GM18499 (cell line): ENCODE results near the gene FCRL3.
"Not testable (repeated sequence)": the region's sequence is repeated elsewhere in the genome, so short reads cannot be mapped to it uniquely, and the experiment has no call there.

Experiments used
- ATAC-seq: cut with Tn5 transposase; IDR thresholded peaks from one replicate; pipeline ENCODE4 v1.9.1; 2021; ENCODE audit warnings: moderate number of reproducible peaks; ENCODE audit not compliant: insufficient read depth, unreplicated experiment

The FCRL3 gene, protein sequence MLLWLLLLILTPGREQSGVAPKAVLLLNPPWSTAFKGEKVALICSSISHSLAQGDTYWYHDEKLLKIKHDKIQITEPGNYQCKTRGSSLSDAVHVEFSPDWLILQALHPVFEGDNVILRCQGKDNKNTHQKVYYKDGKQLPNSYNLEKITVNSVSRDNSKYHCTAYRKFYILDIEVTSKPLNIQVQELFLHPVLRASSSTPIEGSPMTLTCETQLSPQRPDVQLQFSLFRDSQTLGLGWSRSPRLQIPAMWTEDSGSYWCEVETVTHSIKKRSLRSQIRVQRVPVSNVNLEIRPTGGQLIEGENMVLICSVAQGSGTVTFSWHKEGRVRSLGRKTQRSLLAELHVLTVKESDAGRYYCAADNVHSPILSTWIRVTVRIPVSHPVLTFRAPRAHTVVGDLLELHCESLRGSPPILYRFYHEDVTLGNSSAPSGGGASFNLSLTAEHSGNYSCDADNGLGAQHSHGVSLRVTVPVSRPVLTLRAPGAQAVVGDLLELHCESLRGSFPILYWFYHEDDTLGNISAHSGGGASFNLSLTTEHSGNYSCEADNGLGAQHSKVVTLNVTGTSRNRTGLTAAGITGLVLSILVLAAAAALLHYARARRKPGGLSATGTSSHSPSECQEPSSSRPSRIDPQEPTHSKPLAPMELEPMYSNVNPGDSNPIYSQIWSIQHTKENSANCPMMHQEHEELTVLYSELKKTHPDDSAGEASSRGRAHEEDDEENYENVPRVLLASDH

DNA sequence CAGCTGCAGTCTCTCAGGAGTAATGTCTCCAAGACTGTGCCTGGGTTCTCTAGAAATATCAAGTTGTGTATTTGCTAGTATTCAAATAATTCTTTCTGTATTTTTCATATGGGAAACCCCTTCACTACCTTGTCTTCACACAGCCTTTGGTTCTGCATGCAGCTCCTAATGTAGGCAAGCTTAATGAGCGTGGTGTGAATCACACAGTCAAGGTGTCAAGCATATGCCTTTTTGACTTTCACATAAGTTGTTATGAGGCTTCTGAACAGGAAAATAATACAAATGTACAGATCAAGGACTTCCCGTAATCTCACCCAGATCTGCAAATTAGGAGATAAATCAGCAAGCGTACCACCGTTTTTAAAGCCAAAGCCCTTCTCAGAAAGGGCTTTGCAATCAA, at the start of gene FCRL3:
FCRL3 (minus strand) TSS at position 38 of the 400 bp plus-strand sequence. CDS start 280 bp downstream, outside the sequence.
- no peak for ATAC-seq

DNA sequence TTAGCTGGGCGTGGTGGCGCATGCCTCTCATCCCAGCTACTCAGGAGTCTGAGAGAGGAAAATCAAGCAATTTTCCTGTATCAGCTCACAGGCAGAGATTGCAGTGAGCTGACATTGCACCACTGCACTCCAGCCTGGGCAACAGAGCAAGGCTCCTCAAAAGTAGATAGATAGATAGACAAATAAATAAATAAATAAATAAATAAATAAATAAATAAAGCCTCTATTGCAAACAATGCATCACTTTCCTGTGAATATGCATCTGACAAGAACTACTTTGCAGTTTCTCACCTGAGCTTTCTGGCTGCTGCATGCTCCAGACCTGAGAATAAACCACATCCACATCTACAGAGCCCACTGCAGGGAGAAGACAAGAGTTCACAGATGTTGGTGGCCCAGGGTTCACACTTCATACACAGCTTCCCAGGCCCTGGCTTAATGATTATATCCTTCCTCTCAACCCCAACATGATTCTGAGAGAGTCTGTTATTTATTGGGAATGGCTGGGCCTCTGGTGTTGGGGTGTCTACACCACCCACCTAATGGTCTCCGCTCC, 47.8 kb upstream of the FCRL3 start:
- no peak for ATAC-seq

DNA sequence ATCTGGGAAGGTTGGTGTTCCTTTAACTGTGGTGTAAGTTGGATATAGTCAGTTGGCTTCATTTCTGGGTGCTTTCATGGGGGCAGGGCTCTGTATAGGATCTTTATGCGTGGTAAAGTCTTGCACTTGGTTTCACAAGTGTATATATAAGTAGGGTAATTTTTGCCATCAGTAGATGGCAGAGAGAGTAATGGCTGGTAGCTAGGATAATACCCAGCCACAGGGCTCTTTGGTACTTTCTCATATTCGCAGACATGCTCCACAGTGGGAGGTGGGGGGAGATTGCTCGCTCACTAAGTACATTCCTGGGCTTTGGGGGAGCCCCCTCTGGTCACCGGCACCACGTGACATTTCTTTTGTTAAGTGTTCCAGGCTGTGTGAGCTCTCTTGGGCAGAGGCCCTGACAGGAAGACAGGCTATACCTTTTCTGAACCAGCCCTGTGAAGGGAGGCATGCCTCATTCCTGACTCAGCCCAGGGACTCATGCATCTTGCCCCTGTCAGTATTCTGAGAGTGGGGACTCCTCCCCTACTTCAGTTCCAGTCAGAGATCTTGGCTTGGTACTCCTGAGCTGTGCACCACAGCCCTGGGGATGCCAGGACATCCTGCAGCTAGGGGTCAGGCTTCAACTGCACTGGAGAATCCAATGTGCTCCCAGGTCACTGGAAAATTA, 38.8 kb upstream of the FCRL3 start:
- no peak for ATAC-seq

DNA sequence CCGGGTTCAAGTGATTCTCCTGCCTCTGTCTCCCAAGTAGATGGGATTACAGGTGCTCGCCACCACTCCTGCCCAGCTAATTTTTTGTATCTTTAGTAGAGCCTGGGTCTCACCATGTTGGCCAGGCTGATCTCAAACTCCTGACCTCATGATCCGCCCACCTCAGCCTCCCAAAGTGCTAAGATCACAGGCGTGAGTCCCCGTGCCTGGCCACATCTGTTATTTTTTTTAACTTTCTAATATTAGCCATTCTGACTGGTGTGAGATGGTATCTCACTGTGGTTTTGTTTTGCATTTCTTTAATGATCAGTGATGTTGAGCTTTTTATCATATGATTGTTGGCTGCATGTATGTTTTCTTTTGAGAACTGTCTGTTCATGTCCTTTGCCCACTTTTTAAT, 35.4 kb upstream of the FCRL3 start:
- not testable (repeated sequence) for ATAC-seq

DNA sequence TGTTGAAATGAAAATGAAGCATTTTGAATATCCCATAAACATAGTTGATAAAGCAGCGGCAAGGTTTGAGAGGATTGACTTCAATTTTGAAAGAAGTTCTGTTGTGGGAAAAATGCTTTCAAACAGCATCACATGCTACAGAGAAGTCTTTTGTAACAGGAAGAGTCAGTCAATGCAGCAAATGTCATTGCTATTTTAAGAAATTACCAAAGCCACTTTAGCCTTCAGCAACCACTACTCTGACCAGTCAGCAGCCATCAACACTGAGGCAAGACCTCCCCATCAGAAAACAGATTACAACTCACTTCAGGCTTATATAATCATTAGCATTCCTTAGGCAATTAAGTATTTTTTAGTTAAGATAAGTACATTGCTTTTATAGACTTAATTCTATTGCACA, 33.8 kb upstream of the FCRL3 start:
- ATAC-seq: no peak

DNA sequence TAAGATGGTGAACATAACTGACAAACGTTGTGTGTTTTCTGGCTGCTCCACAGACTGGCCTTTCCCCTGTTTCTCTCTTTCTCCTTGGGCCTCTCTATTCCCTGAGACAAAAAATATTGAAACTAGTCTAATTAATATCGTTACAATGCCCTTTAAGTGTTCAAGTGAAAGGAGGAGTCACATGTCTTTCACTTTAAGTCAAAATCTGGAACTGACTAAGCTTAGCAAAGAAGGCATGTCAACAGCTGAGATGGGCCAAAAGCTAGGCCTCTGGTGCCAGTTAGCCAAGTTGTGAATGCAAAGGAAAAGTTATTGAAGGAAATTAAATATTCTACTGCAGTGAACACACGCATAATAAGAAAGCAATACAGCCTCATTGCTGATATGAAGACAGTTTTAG, 32.2 kb upstream of the FCRL3 start:
- ATAC-seq: no peak

DNA sequence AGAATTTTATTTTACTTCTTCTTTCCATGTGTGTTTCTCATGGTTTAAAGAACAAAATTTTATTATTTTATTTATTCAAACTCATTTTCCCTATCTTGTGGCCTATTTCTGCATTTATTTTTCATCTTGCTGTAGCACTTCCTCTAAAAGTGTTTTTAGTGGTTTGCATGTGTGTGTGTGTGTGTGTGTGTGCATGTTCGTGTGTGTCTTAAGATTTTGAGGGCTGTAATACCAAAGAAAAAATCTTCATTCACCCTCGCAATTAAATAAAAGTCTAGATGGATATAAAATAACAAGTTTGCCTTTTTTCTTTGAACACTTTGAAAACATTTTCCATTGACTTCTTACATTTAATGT, 24.6 kb upstream of the FCRL3 start:
- ATAC-seq: no peak

DNA sequence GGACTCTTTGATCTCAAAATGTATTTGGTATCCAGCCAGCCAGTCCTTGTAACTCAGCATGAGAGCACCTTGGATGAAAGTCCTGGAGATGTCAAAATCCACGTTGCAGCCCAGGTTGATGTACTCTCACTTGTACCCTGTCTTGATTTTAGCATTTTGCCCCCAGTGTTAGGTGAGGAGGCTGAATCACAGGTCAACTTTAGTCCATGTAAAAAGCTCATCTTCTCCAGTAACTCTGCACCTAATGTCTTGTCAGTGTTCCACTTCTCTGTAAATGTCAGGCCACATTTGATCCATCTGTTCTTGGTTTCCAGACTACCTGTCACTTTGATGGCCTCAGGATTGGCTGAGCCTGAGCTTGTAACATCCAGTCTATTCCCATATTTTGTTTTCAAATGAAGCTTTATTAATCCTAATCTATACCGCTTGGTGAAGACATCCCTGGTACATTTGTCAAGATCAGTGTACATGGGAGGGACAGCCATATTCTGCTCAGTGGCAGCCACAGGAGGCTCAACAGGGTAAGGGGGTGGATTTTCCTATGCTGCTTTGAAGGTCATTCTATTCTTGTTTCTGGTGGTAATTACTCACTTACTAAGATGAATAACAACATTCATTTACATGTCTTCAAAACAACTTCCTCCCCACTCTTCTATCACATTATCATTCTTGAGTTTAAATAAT, 24.1 kb upstream of the FCRL3 start:
- no peak for ATAC-seq

DNA sequence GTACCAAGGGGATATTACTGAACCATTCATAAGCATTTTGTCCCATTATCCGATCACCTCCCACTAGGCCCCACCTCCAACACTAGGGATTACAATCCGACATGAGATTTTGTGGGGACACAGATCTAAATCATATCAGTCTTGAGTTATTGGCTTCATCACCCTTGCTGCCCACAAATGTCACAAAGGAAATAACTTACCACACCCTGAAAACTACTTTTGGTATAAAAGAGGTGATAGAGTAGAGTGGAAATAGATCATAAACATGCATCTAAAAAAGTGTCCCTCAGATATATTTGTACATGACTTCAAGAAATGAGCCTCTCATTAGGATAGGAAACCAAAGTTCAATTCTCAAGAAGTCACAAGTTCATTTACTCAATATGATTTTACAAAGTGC, 22.6 kb upstream of the FCRL3 start:
- ATAC-seq: no peak

DNA sequence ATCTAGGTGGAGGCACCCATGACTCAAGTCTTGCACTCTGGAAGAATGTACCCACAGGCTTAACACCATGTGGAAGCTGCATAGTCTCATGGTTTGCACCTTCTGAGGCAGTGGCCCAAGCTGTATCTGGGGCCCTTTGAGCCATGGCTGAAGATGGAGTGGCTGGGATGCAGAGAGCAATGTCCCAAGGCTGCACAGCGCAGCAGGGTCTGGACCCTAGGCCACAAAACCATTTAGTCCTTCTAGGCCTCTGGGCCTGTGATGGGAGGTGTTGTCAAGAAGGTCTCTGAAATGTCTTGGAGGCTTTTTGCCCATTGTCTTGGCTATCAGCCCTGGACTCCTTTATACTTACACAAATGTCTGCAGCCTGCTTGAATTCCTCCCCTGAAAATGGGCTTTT, 21.4 kb upstream of the FCRL3 start:
- no peak for ATAC-seq

DNA sequence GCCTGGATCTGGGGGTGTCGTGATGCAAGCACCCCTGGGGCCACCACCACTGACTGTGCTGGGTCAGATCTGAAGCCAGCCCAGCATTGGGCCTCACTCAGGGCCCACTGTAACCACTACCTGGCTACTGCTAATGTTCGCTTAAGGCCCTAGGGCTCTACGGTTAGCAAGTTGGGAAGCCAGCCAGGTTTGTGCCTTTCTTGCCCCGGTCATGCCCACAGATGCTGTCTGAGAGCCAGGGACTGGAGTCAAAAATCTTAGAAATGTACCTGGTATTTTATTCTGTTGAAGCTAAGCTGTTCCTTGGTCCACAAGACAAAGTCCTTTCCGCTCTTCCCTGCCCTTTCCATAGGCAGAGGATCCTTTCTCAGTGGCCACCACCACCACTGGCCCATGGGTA, 15.2 kb upstream of the FCRL3 start:
- ATAC-seq: no peak

DNA sequence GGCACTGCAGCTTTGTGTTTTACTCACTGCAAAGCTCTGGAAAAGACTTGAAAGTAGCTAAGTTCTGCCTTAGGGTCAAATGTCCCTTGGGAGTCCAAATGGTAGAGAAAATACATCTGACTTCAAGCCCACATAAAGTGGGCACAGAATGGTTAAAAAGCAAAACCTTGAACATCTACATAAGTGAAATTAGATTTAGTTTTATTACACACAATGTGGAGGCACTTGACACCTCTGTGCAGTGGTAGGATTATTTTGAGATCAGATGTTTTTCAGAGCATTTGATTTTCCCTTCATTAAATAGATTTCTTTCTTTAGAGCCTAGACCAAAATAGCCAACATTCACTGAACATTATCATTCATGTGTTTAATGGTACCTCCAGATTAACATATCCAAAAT, 11.2 kb upstream of the FCRL3 start:
- ATAC-seq: no peak

DNA sequence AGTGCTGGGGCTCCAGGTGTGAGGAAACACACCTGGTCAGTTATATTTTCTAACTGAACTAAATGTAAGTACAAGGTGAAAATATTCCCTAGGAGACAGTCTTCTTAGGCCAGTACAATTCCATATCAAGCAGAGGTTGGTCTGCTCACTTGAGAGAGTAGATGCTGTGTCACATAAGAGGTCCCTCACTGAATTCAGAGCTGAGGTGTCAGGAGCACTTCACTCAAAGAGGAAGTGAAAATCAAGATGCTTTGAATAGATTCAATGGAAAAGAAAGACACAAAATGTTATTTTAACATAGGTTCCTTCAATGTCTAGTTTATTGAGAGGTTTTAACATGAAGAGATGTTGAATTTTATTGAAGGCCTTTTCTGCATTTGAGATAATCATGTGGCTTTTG, 4.3 kb upstream of the FCRL3 start:
- no peak for ATAC-seq

DNA sequence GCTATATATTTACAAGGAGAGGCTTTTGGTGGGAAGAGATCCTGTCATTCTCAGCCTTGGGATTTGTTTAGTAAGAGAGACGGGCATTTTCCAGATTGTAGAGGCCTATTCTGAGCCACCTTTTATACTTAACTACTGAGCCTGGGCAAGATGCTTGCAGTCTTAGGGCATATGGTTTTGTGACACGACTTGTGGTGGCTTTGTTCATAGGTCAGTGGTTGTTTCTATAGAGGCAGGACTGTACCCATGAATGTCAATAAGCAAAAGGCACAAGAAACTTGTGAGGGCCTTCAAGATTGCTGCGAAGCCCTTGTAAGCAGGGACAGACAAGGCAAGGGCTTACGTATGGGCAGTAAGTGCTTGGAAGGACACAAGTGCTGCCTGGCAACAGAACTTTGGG, 3.4 kb upstream of the FCRL3 start:
- no peak for ATAC-seq

DNA sequence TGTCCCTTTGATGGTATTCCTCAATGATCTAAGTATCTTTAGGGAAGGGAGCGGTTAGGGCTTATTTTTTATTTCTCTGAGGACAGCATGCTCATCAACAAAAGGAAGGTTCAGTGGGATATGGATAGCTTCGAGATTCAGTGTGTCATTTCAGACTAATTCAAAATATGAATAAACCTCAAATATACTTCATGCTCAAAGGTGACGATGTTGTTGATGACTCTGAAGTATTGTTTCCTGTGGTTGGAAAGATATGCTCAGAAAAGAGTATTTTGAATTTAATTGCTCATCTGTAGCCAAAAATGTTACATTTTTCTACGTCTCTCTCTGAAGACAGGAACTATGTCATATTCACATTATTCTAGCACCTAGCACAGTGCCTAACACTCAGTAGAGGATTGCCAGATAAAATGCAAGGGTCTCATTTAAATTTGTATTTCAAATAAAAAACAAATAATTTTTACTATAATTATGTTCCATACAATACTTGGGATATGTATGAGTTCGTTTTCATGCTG, 1.8 kb upstream of the FCRL3 start:
- ATAC-seq: no peak

DNA sequence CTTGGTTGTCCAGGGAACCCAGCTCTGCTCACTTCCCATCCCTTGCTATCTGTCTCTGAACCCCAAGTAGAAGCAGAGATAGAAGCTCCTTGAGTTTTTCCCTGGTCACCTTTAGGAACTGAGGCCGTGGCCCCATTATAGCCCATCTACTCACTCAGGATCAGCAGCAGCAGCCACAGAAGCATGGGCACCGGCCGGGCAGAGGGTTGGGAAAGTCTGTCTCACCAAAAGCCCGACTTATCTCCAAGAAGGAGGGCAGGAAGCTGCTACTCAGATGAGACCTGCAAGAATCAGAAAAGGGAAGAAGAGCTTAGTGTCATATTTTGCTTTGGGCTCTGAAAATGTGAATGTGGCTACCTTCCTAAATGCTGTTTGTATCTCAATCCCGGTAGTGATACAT, 264 bp downstream of the FCRL3 start:
- ATAC-seq: no peak

DNA sequence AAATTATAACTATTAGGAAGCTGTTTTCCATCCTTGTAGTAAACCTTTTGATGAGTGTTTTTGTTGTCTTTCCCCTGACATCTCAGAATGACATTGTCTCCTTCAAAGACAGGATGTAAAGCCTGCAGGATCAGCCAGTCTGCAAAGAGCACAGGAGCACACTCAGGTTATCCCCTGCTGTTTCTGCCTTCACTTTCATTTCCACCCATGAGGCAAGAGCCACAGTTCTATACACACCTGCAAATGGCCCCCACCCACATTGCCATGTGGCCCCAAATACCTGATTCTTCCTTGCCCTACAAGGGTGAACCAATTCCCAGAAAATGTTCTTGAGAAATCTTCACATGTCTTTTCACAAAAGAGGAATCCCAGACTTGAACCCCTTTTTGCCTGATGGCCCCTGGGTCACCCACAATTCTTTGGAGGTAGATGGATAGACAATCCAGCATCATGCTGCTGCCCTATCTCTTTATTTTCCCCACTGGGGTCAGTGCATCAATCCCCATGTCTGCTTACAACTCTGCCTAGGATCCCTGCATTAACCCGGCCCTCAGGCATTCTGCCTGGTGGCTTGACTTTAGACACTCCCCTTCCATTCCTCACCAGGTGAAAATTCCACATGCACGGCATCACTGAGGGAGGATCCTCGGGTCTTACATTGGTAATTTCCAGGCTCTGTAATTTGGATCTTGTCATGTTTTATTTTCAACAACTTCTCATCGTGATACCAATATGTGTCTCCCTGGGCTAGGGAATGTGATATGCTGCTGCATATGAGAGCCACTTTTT, 2.6 kb downstream of the FCRL3 start:
- ATAC-seq: no peak

DNA sequence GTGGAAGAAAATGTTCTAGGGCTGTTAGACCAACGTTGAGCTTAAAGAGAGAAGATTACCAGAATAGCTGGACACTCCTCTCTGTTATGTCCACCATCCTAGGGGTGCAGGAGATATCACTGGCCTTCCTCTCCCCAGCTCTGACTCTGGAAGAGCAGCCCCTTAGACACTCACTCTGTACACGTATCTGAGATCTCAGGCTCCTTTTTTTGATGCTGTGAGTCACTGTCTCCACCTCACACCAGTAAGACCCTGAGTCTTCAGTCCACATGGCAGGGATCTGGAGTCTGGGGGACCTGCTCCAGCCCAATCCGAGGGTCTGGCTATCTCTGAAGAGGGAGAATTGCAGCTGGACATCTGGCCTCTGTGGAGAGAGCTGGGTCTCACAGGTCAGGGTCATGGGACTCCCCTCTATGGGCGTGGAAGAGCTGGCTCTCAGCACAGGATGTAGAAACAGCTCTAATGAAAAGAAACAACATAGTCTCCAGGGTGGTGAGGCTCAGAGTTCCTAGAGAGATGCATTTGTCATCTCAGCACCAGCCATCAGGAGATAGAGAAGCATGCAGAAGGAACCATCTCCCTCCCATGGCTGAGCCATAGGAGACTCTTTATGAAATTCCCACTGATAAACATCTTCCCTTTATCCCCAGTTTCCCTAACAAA, 3.5 kb downstream of the FCRL3 start:
- ATAC-seq: no peak

DNA sequence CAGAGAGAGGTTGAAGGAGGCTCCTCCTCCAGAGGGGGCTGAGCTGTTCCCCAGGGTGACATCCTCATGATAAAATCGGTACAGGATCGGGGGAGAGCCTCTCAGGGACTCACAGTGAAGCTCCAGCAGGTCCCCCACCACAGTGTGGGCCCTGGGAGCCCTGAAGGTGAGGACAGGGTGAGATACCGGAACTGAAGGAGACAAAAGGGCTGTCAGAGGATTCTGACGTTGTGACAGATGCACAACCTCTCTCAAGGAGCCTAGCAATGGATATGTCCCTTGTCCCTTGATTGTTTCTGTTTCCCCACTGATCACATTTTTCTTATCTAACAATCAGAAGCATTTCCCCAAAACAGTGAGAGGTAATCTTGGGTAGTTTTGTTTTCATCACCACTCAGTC, 5.2 kb downstream of the FCRL3 start:
- no peak for ATAC-seq
